T-helper 22 cell (primary cell): ENCODE data around the gene OSBPL2.
A peak's percentile ranks its signal among the peaks of the same experiment; 100 is the strongest.

Source experiments
- DNase-seq: peaks from one replicate; pipeline ENCODE4 v3.0.0-alpha.2; 2020; ENCODE audit warnings: low read depth

OSBPL2 gene

GRCh38 chr20:62301773-62302340 lies 63.5 kb downstream of the OSBPL2 start:
- DNase-seq, result peak; percentile 70

- peak; percentile 91 for DNase-seq
These were observed 64.2 kb downstream of the OSBPL2 start, which contains the start of gene ADRM1 for GRCh38 chr20:62302341-62303061. ADRM1 (plus strand) TSS chr20:62302997; CDS start chr20:62303569, 572 bp downstream.

- DNase-seq, result no peak
These were observed 64.7 kb downstream of the OSBPL2 start for GRCh38 chr20:62303062-62303339.

GRCh38 chr20:62303340-62304226 lies 65.3 kb downstream of the OSBPL2 start:
- no peak for DNase-seq

GRCh38 chr20:62304331-62305148 lies 66.2 kb downstream of the OSBPL2 start:
- DNase-seq, result no peak

GRCh38 chr20:62305149-62305764 lies 66.9 kb downstream of the OSBPL2 start:
- DNase-seq, result no peak

- no peak for DNase-seq
These were observed 67.6 kb downstream of the OSBPL2 start for GRCh38 chr20:62305765-62306413.

GRCh38 chr20:62306414-62307187 lies 68.3 kb downstream of the OSBPL2 start:
- no peak for DNase-seq

GRCh38 chr20:62307226-62308101 lies 69.1 kb downstream of the OSBPL2 start:
- DNase-seq, result no peak

GRCh38 chr20:62308102-62308822 lies 69.9 kb downstream of the OSBPL2 start:
- no peak for DNase-seq

- no peak for DNase-seq
These were observed 71.0 kb downstream of the OSBPL2 start for GRCh38 chr20:62309198-62309944.

- no peak for DNase-seq
These were observed 71.8 kb downstream of the OSBPL2 start for GRCh38 chr20:62309947-62310756.

GRCh38 chr20:62310757-62311121 lies 72.4 kb downstream of the OSBPL2 start:
- DNase-seq, result no peak

GRCh38 chr20:62311150-62311549 lies 72.8 kb downstream of the OSBPL2 start:
- no peak for DNase-seq

- DNase-seq, result no peak
These were observed 73.7 kb downstream of the OSBPL2 start for GRCh38 chr20:62311832-62312661.

- DNase-seq, result no peak
These were observed 74.3 kb downstream of the OSBPL2 start for GRCh38 chr20:62312662-62312977.
